ENCODE results near the gene PDE4B.

The PDE4B gene

GRCh38 chr1:65773391-65774123 is 19.1 kb upstream of the PDE4B start:
- Histone ChIP-seq H3K27me3 (replicated peaks) (no peaks in the 10 kb centered on the region), H3K4me3 (ENCODE audit: low read depth, low read length) (no peak overlapping the region), H3K36me3 (replicated peaks) (no peaks in the 10 kb centered on the region), H3K27ac (no peak overlapping the region)
- TF ChIP-seq CTCF (IDR thresholded peaks at IDR 0.05; ENCODE audit: low read depth, low read length, missing control alignments) = no peak
- DNase-seq = no peak
- in situ Hi-C loops (cut with HindIII; ENCODE audit: low pct_ligation_motif_present, low sequenced_read_pairs) = no loop called here

GRCh38 chr1:65788762-65789161 is 3.9 kb upstream of the PDE4B start:
- no peak overlapping the region for H3K27ac ChIP-seq
- H3K27me3 ChIP-seq (replicated peaks) = peaks cover 17% of the 10 kb centered on the region
- in situ Hi-C loops (cut with HindIII; ENCODE audit: low pct_ligation_motif_present, low sequenced_read_pairs) = no loop called here
- H3K4me3 ChIP-seq (ENCODE audit: low read depth, low read length) = no peak overlapping the region
- H3K36me3 ChIP-seq (replicated peaks) = no peaks in the 10 kb centered on the region
- TF ChIP-seq CTCF (IDR thresholded peaks at IDR 0.05; ENCODE audit: low read depth, low read length, missing control alignments) = no peak
- no peak for DNase-seq

- H3K4me3 ChIP-seq (ENCODE audit: low read depth, low read length) = no peak overlapping the region
- TF ChIP-seq CTCF (IDR thresholded peaks at IDR 0.05; ENCODE audit: low read depth, low read length, missing control alignments) = no peak
- DNase-seq = no peak
- no peak overlapping the region for H3K27ac ChIP-seq
- in situ Hi-C loops (cut with HindIII; ENCODE audit: low pct_ligation_motif_present, low sequenced_read_pairs) = no loop called here
- H3K36me3 ChIP-seq (replicated peaks) = no peaks in the 10 kb centered on the region
- H3K27me3 ChIP-seq (replicated peaks) = peaks cover 22% of the 10 kb centered on the region
Measured at GRCh38 chr1:65791396-65791795, 1.3 kb upstream of the PDE4B start.

GRCh38 chr1:65791801-65792668 is 660 bp upstream of the PDE4B start:
- no peaks in the 10 kb centered on the region for H3K36me3 ChIP-seq (replicated peaks)

GRCh38 chr1:65793359-65793732 is 651 bp downstream of the PDE4B start:
- Histone ChIP-seq H3K4me3 (ENCODE audit: low read depth, low read length) (peak overlapping the region; percentile 53), H3K27ac (no peak overlapping the region), H3K27me3 (replicated peaks) (peaks cover 22% of the 10 kb centered on the region), H3K36me3 (replicated peaks) (no peaks in the 10 kb centered on the region)
- TF ChIP-seq CTCF (IDR thresholded peaks at IDR 0.05; ENCODE audit: low read depth, low read length, missing control alignments) = no peak
- in situ Hi-C loops (cut with HindIII; ENCODE audit: low pct_ligation_motif_present, low sequenced_read_pairs) = no loop called here
- DNase-seq = no peak

More at GRCh38 chr1:65791801-65792668, 660 bp upstream of the PDE4B start:
- no peak for TF ChIP-seq CTCF (IDR thresholded peaks at IDR 0.05; ENCODE audit: low read depth, low read length, missing control alignments)
- H3K4me3 ChIP-seq (ENCODE audit: low read depth, low read length) = peak overlapping the region; percentile 53
- in situ Hi-C loops (cut with HindIII; ENCODE audit: low pct_ligation_motif_present, low sequenced_read_pairs) = no loop called here
- peaks cover 22% of the 10 kb centered on the region for H3K27me3 ChIP-seq (replicated peaks)
- peak; percentile 1 for DNase-seq
- H3K27ac ChIP-seq = no peak overlapping the region
